ENCODE results near the gene ACKR4. TPM values are rescaled to one million over a fixed set of nuclear protein-coding genes. Genes with fewer than 3 reads are reported as not detected.

Gene ACKR4
- total and polyA plus RNA-seq, 2 of the 8 experiments (the other 6 are each of a cell fraction or from before 2014, with no cell fraction given), result not detected

GRCh38 chr3:132628157-132628556, 31.1 kb downstream of the ACKR4 start (continued):
- no peak for TF ChIP-seq CHD7 (IDR thresholded peaks at IDR 0.05; ENCODE audit: insufficient replicate concordance, low read length)
- no peak for TF ChIP-seq SIN3A (conservative IDR thresholded peaks at IDR 0.05 in 1 of 2, IDR thresholded peaks at IDR 0.05 in 1 of 2; ENCODE audit: low read depth in 1 of 2, low read length in 2 of 2)
- no peak for TF ChIP-seq ASH2L (IDR thresholded peaks at IDR 0.05; ENCODE audit: low read length)
- no peak for TF ChIP-seq TCF12 (IDR thresholded peaks at IDR 0.05; ENCODE audit: low read depth, low read length)
- TF ChIP-seq HDAC2 (IDR thresholded peaks at IDR 0.05; ENCODE audit: borderline replicate concordance in 1 of 2, low read depth in 2 of 2, low read length in 2 of 2), result no peak
- TF ChIP-seq SIX5 (IDR thresholded peaks at IDR 0.05; ENCODE audit: low read depth, low read length), result no peak
- TF ChIP-seq YY1 (IDR thresholded peaks at IDR 0.05; ENCODE audit: low read depth, low read length), result no peak
- TF ChIP-seq SAP30 (IDR thresholded peaks at IDR 0.05; ENCODE audit: insufficient read depth, insufficient replicate concordance, low read length), result no peak
